GM12875 (cell line): ENCODE measurements around the gene TEX36.

Experiments used
- H3K4me3 ChIP-seq: one replicate; pipeline ENCODE4 v1.5.1; 2011; ENCODE audit warnings: low read depth, low read length, control low read depth
- TF ChIP-seq, protein P1 (sequence below): IDR thresholded peaks from 2 replicates; pipeline ENCODE4 v1.5.1; 2011; ENCODE audit warnings: low read depth, mild to moderate bottlenecking, control low read depth, inconsistent platforms, low read length, moderate library complexity, borderline replicate concordance; ENCODE audit not compliant: insufficient read depth

Gene TEX36

DNA sequence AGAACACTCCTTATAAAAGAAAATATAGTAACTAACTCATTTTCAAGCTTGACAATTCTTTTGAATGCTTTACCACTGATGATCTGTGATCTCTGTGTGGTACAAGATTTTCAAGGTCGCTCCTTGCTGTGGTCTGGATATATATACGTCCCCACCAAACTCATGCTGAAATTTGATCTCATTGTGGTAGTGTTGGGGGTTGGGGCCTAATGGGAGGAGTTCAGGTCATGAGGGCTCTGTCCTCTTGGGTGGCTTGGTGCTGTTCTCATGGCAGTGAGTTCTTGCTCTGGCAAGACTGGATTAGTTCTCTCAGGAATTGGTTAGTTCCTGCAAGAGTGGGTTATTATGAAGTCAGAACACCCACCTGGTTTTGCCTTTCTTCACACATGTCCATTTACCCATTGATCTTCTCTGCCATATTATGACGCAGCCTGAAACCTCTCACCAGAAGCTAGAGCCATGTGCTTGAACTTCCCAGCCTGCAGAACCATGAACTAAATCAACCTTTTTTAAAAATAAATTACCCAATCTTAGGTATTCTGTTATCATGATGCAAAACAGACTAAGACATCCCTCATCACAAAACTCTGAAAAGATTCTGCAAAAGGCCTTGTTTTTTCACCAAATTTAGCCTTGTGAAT lies 28.3 kb upstream of the TEX36 start:
- H3K4me3 ChIP-seq, result no peak overlapping the region
- TF ChIP-seq, protein P1, sequence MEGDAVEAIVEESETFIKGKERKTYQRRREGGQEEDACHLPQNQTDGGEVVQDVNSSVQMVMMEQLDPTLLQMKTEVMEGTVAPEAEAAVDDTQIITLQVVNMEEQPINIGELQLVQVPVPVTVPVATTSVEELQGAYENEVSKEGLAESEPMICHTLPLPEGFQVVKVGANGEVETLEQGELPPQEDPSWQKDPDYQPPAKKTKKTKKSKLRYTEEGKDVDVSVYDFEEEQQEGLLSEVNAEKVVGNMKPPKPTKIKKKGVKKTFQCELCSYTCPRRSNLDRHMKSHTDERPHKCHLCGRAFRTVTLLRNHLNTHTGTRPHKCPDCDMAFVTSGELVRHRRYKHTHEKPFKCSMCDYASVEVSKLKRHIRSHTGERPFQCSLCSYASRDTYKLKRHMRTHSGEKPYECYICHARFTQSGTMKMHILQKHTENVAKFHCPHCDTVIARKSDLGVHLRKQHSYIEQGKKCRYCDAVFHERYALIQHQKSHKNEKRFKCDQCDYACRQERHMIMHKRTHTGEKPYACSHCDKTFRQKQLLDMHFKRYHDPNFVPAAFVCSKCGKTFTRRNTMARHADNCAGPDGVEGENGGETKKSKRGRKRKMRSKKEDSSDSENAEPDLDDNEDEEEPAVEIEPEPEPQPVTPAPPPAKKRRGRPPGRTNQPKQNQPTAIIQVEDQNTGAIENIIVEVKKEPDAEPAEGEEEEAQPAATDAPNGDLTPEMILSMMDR, result no peak

DNA sequence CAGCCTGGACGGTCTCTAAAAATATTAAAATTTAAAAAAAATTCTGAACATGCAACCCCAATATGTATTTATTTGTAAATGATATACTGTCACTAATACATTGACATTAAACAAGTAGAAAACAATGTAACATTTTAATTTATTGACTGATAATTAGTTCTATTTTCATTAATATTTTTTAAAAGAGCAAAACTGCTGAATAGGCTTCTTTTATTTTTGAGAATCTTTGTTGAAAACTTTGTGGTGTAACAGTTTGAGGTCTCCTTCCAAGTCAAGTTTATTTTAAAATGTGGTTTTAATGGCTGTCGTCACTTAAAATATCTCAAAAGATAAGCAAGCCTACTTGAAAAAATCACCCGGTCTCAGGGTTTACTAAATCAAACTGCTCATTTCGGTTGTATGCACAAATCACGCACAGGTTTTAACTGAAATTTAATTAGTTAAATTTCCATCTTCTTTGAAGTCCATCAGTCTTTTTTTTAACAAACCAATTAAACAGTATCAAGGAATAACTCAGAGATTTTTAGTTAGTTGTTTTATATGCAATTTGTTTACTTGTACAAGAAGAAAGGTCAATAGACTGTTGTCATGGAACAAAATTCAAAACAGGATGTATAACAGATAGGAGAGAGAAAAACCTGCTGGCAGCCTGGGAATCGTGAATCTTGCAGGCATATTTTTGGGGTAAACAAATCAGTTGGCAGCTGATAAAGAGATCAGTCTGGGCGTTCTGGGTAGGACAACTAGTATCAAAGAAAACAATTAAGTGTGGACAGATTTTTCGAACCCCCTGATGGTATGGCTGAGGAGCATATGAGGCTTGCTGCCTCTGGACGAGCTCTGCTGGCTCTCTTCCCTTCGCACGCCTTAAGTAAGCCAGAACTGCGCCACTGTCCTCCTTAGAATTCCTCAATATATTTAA lies 26.9 kb upstream of the TEX36 start:
- H3K4me3 ChIP-seq, result no peak overlapping the region
- TF ChIP-seq, protein P1, result no peak

DNA sequence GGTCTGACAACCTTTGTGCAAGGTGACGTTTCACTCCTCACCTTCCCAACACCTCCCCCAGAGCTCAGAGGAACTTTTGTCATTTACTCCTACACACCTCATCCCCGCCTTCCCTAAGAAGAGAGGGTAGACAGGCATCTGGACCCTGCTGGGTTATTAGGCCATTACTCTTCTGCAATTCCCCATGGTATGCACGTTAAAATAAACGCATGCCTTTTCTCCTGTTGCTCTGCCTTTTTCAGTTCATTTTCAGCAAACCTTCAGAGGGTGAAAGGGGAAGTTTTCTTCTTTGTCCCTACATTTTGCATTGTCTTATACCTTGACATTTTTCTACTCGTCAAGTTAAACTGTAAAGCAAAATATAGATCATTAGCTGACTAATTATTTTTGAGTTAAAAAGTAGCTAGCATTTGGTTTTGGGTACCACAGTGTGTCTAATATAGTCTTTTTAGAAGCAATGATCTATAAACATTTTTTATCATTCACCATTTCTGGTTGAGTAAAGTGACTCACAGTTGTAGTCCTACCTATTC lies 26.1 kb upstream of the TEX36 start:
- H3K4me3 ChIP-seq, result no peak overlapping the region
- TF ChIP-seq, protein P1, result no peak

DNA sequence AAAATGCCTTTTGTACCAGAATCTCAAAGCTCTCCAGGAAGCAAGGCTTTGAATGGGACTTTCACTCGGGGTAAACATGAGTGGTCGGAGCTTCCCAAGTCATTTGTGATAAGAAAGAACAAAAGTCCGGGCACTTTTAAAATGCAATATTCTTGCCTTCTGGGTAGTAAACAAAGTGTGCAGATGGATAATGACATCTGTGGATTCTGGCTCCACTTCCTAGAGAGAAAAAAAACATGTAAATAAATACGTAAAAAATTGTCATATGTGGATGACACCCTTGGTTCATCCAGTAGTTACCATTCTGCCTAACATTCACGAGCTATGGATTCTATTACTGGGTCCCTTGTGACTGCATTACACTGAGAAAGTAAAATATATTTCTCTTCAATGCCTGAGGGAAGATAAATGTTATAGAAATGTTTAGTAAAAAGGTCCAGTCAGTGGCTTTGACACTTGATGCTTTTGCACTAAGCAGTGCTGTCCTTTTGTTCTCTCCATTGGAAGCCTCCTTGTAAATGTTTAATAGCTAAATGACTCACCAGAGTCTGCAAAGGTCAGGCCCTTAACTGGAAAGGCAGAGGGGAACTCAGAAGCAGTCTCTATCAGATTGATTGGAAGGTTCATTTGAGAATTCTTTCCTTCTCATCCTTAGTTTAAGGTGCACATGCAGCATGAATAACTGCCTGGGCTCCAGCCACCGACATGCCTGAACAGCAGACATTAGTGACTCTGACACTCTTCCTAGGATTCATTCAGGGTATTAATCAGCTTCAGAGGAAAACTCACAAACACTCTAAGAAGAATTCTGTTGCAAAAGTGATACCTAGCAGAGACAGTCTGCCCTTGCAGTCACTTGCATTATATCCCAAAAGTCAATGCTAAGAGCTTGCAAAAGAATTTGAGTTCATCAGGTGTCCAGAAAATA lies 24.8 kb upstream of the TEX36 start:
- no peak overlapping the region for H3K4me3 ChIP-seq
- TF ChIP-seq, protein P1, result no peak

DNA sequence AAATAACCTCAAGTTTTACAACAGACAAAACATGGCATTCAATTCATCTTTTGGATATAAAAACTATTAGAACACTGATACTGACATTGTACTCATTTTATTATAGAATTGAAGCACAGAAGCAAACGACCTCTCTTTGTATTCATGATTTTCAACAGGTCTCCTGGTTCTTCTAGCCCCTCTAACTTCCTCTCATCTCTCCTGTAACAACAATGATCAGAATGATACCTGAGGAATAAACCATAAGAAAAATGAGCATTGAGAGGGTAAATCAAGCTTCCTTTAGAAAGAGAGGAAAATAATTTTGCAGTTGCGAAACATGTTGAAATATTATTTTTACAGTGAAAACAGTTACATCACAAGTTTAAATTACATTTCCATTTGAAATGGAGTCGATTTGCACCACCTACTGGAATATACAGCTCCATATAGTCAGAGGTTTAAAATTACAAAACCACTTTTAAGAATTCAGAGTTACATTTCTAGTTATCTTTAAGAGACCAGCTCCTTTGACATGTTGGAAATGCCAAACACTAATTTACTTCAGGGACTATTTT lies 17.5 kb upstream of the TEX36 start:
- TF ChIP-seq, protein P1, result no peak
- H3K4me3 ChIP-seq, result no peak overlapping the region

DNA sequence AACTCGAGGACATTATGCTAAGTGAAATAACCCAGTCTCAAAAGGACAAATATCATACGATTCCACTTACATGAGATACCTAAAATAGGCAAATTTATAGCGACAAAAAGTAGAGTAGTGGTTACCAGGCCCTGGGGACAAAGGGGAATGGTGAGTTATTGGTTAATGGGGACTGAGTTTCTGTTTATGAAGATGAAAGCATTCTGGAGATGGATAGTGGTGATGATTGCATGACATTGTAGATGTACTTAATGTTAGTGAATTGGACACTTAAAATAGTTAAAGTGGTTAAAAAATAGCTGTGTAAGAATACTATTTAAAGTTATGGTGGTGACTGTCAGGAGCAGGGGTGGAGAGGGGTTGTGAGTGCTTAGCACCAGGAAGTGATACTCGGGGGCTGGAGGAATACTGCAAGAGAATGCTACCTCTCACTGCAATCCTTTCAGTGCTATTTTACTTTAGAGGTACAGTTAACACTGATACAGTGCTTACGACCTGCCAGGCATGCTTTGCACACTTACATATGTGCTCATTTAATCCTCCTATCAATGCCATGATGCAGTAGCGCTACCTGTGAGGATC lies 16.7 kb upstream of the TEX36 start:
- no peak overlapping the region for H3K4me3 ChIP-seq
- TF ChIP-seq, protein P1, result no peak
